Endothelial cell of umbilical vein (primary cell): ENCODE measurements around the gene HYAL3.

ENCODE experiments used
- EZH2 ChIP-seq: IDR thresholded peaks from 2 replicates; pipeline ENCODE4 v1.6.1; 2012; ENCODE audit warnings: borderline replicate concordance, low read depth, mild to moderate bottlenecking, moderate library complexity, low read length, inconsistent platforms; ENCODE audit not compliant: severe bottlenecking
- FOS ChIP-seq: IDR thresholded peaks from 2 replicates; pipeline ENCODE4 v1.6.1; 2011; ENCODE audit warnings: mild to moderate bottlenecking, low read length, moderate library complexity, borderline replicate concordance; ENCODE audit not compliant: insufficient read depth
- GATA2 ChIP-seq: IDR thresholded peaks from 2 replicates; pipeline ENCODE4 v1.7.0; 2011; ENCODE audit warnings: low read depth, mild to moderate bottlenecking, moderate library complexity, mixed read lengths, low read length; ENCODE audit not compliant: insufficient read length, insufficient read depth
- JUN ChIP-seq: IDR thresholded peaks from 2 replicates; pipeline ENCODE4 v1.6.1; 2011; ENCODE audit warnings: borderline replicate concordance, low read depth; ENCODE audit not compliant: insufficient read length, insufficient read depth
- MYC ChIP-seq: IDR thresholded peaks from one replicate; pipeline ENCODE4 v1.6.1; 2011; ENCODE audit warnings: mild to moderate bottlenecking, low read depth, low read length
- POLR2A ChIP-seq: IDR thresholded peaks from 2 replicates; pipeline ENCODE4 v1.6.1; 2012; ENCODE audit warnings: low read depth, mild to moderate bottlenecking, control low read depth, low read length
- POLR2AphosphoS5 ChIP-seq: IDR thresholded peaks from 2 replicates; pipeline ENCODE4 v1.6.1; 2012; ENCODE audit warnings: low read depth, mild to moderate bottlenecking, control low read depth, low read length, moderate library complexity; ENCODE audit not compliant: insufficient read depth
- TF ChIP-seq, protein P1 (sequence below), 2 donors: IDR thresholded peaks; 1 replicate in 1 of 2; 2 replicates in 1 of 2; pipeline ENCODE4 v1.5.1; 2011; ENCODE audit warnings: low read length in 2 of 2, mild to moderate bottlenecking in 2 of 2, moderate library complexity in 2 of 2, control low read depth in 1 of 2, inconsistent platforms in 1 of 2, low read depth in 1 of 2; ENCODE audit not compliant: insufficient read depth in 1 of 2; ENCODE audit errors: extremely low read depth in 1 of 2
- TF ChIP-seq, protein P2 (sequence below): IDR thresholded peaks from 2 replicates; pipeline ENCODE4 v1.6.1; 2011; ENCODE audit not compliant: insufficient read depth, insufficient read length

DNA sequence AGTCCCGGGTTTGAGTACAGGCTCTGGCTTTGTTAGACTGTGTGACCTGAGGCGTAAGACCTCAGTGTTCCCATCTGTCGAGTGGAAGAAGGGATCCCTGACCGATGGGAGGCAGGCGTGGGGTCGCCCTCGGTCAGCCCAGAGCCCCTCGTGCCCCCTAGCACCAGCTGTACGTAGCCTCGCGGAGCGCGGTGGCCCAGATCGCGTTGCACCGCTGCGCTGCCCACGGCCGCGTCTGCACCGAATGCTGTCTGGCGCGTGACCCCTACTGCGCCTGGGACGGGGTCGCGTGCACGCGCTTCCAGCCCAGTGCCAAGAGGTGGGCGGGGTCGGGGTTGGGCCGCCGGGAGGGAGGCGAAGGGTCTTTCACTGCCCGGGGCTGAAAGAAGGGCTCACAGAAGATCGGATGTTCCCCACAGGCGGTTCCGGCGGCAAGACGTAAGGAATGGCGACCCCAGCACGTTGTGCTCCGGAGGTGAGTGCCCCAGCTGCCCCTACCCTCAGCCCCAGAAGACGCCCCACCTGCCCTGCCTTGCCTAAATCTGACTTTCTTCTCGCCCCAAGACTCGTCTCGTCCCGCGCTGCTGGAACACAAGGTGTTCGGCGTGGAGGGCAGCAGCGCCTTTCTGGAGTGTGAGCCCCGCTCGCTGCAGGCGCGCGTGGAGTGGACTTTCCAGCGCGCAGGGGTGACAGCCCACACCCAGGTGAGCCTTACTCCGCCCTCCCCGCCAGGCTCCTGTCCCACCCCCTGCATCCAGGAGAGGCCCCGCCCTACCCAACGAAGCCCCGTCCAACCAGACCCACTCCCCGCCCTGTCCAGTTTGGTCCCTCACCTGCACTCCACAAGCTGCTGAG, 23.8 kb downstream of the HYAL3 start:
- TF ChIP-seq, protein P1, sequence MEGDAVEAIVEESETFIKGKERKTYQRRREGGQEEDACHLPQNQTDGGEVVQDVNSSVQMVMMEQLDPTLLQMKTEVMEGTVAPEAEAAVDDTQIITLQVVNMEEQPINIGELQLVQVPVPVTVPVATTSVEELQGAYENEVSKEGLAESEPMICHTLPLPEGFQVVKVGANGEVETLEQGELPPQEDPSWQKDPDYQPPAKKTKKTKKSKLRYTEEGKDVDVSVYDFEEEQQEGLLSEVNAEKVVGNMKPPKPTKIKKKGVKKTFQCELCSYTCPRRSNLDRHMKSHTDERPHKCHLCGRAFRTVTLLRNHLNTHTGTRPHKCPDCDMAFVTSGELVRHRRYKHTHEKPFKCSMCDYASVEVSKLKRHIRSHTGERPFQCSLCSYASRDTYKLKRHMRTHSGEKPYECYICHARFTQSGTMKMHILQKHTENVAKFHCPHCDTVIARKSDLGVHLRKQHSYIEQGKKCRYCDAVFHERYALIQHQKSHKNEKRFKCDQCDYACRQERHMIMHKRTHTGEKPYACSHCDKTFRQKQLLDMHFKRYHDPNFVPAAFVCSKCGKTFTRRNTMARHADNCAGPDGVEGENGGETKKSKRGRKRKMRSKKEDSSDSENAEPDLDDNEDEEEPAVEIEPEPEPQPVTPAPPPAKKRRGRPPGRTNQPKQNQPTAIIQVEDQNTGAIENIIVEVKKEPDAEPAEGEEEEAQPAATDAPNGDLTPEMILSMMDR (IDR thresholded peaks at IDR 0.05; ENCODE audit: extremely low read depth in 1 of 2, insufficient read depth in 1 of 2, low read depth in 1 of 2, low read length in 2 of 2), result no peak
- no peak for TF ChIP-seq POLR2A
- no peak for TF ChIP-seq POLR2AphosphoS5
- TF ChIP-seq FOS, result no peak
- no peak for TF ChIP-seq JUN
- peak; percentile 86 for TF ChIP-seq EZH2
- no peak for TF ChIP-seq GATA2
- TF ChIP-seq, protein P2, sequence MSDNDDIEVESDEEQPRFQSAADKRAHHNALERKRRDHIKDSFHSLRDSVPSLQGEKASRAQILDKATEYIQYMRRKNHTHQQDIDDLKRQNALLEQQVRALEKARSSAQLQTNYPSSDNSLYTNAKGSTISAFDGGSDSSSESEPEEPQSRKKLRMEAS, result no peak
- TF ChIP-seq MYC, result no peak
